Kidney (tissue), 14 donors: Measurements from ENCODE around the gene HINT3. TPM values are rescaled to one million over a fixed set of nuclear protein-coding genes. Genes with fewer than 3 reads are reported as not detected.

Experiments
- DNase-seq, 5 donors: peaks; one replicate each; pipeline ENCODE4 v3.0.0-alpha.2; 2013 to 2020
- FAIRE-seq: peaks from 2 replicates; lab custom pipeline; 2012; peaks lifted over from hg19 to GRCh38; lab: Jason Lieb, UNC
- H3K27ac ChIP-seq, 2 donors: one replicate each; pipeline ENCODE4 v1.7.0; 2013; ENCODE audit warnings: low read depth in 2 of 2, low read length in 2 of 2, inconsistent platforms in 1 of 2
- H3K27me3 ChIP-seq: one replicate; pipeline ENCODE4 v1.7.1; 2013; ENCODE audit warnings: low read length, inconsistent platforms; ENCODE audit not compliant: control insufficient read depth, insufficient read depth
- H3K36me3 ChIP-seq, 3 donors: one replicate each; pipeline versions ENCODE4 v1.7.0 to v1.7.1; 2013; ENCODE audit warnings: low read length in 3 of 3, control low read depth in 1 of 3, inconsistent platforms in 1 of 3; ENCODE audit not compliant: insufficient read depth in 3 of 3, control insufficient read depth in 2 of 3
- H3K4me1 ChIP-seq, 3 donors: one replicate each; pipeline versions ENCODE4 v1.7.0 to v1.7.1; 2013; ENCODE audit warnings: low read length in 3 of 3, inconsistent platforms in 1 of 3, low read depth in 1 of 3; ENCODE audit not compliant: control insufficient read depth in 2 of 3, insufficient read depth in 2 of 3
- H3K4me3 ChIP-seq, 3 donors: one replicate each; pipeline versions ENCODE4 v1.7.0 to v1.8.1; 2013; ENCODE audit warnings: low read length in 3 of 3, control low read depth in 1 of 3, inconsistent platforms in 1 of 3
- H3K9ac ChIP-seq, 3 donors: one replicate each; pipeline versions ENCODE4 v1.7.0 to v1.7.1; 2013; ENCODE audit warnings: low read length in 3 of 3, control low read depth in 1 of 3, inconsistent platforms in 1 of 3
- H3K9me3 ChIP-seq, 3 donors: one replicate each; pipeline versions ENCODE4 v1.7.0 to v1.7.1; 2013; ENCODE audit warnings: low read length in 3 of 3, control low read depth in 1 of 3, inconsistent platforms in 1 of 3; ENCODE audit not compliant: control insufficient read depth in 2 of 3, insufficient read depth in 1 of 3
- intact Hi-C: fragments of 100-400 bp; cut with DNase I; formaldehyde crosslinking; loops from one replicate; pipeline ENCODE4 v1.11.1; 2022
- polyA plus RNA-seq: library from polyadenylated mRNA; stranded (reverse); fragments of 350-450 nt; fragmentation: Illumina TruSeq; extraction: RNeasy Lipid Tissue Mini Kit (QIAGEN cat#74804); gene quantifications from one replicate; pipeline ENCODE4 v1.2.3, GENCODE V29; 2014; ENCODE audit warnings: low read depth, low replicate concordance; ENCODE audit not compliant: insufficient read depth
- total RNA-seq: library from RNA; stranded (reverse); fragmentation: NEBNext Ultra II Directional; extraction: Animal tissue kit (Norgen Biotek cat#: 25700); gene quantifications from one replicate; pipeline ENCODE4 v1.2.1, GENCODE V29; 2021
- TF ChIP-seq, protein P1 (sequence below): IDR thresholded peaks from 3 replicates; pipeline ENCODE4 v1.5.1; 2012; ENCODE audit warnings: mild to moderate bottlenecking, moderate library complexity, borderline replicate concordance; ENCODE audit not compliant: insufficient read depth; ENCODE audit errors: extremely low read depth
- donor health status: control.
- donor health status: control.
- donor health status: control.
- donor health status: control.
- donor health status: control.
- donor health status: DM: yes; HTN: yes; CAD: no.
- donor health status: Normal renal cell carcinoma (clear cell type).

The HINT3 gene
- total and polyA plus RNA-seq, 2 donors from 2014 or later: 18.9 to 21.4 TPM

DNA sequence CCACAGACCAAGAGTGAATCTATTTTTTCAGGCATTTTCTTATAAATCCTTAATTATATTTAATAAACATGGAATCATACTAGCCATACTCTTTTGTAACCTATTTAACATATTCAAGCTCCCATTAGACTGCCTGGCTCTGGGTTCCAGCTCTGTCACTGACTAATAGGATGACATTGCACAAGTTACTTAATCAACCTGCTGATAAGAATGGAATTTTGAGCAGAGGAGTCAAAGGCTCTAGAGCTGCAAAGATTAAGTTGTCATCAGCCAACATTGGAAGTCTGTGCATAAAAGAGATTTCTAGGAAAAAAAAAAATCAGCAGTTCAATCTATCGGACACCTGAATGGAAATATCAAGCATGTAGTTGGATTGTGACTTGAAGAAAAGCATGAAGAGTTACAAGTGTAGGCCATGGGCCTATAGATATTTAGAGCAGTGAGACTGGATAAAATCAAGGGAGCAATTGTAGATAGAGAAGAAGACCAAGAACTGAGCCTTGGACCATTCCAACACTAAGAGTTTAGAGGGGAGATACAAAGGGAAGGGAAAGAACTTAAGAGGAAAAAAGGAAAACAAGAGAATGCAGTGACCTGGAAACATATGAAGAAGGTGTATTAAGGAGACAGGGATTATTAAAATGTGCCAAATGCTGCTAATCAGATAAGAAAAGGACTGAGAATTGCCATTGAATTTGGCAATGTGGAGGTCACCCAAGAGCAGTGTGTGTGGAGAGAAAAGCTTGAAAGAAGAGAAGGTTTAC is 11.0 kb upstream of the HINT3 start:
- H3K9ac ChIP-seq: no peak overlapping the region
- intact Hi-C loops: no loop called here

DNA sequence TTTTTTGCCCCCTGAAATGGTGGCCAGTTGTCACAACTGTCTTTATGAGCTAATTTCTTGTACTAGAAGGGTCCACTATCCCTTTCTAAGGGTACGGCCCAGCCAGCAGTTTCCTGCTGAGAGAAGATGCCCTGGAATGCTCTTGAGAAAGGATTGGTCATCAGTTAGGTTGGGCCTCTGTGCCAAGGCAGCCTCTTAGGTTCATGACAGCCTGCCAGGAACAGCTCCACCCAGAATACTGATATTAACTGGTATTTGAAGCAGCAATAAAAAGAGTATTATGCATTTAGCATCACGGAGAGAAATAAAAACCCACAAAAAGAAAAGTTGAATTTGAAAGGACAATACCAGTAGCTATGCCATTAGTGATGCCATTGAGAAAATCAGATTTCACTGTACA is 9.0 kb upstream of the HINT3 start:
- no peak overlapping the region for H3K27ac ChIP-seq
- DNase-seq (no peak), FAIRE-seq (no peak)
- H3K27me3 ChIP-seq: no peaks in the 10 kb centered on the region
- H3K36me3 ChIP-seq: no peaks in the 10 kb centered on the region
- H3K4me1 ChIP-seq: no peaks in the 10 kb centered on the region
- TF ChIP-seq, protein P1, sequence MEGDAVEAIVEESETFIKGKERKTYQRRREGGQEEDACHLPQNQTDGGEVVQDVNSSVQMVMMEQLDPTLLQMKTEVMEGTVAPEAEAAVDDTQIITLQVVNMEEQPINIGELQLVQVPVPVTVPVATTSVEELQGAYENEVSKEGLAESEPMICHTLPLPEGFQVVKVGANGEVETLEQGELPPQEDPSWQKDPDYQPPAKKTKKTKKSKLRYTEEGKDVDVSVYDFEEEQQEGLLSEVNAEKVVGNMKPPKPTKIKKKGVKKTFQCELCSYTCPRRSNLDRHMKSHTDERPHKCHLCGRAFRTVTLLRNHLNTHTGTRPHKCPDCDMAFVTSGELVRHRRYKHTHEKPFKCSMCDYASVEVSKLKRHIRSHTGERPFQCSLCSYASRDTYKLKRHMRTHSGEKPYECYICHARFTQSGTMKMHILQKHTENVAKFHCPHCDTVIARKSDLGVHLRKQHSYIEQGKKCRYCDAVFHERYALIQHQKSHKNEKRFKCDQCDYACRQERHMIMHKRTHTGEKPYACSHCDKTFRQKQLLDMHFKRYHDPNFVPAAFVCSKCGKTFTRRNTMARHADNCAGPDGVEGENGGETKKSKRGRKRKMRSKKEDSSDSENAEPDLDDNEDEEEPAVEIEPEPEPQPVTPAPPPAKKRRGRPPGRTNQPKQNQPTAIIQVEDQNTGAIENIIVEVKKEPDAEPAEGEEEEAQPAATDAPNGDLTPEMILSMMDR: no peak
- intact Hi-C loops: no loop called here
- H3K9ac ChIP-seq: no peak overlapping the region
- no peak overlapping the region for H3K4me3 ChIP-seq
- no peaks in the 10 kb centered on the region for H3K9me3 ChIP-seq

More for the DNA sequence above, 11.0 kb upstream of the HINT3 start:
- Histone ChIP-seq H3K9me3 (no peaks in the 10 kb centered on the region), H3K27ac (peak overlapping the region in 1 of 2 donors; percentile 71), H3K27me3 (no peaks in the 10 kb centered on the region), H3K4me3 (no peak overlapping the region), H3K36me3 (no peaks in the 10 kb centered on the region), H3K4me1 (no peaks in the 10 kb centered on the region)
- FAIRE-seq (no peak), DNase-seq (no peak)
- TF ChIP-seq, protein P1: no peak

DNA sequence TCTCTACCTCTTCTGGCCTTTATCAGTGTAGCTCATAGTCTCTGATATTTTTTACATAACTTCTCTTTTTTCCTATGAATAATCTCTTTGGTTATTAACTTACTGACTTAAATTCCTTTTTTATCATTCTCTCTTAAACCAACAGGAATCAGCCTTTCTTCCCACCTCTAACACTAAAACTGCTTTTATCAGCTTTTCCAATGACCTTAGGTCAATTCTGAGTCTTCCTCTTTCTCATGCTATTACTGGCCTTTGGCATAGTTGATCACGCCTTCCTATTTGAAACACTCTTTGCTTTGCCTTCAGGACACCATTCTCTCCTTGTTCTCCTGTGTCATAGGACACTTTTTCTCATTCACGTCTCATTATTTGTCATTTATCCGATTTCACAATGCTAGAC is 8.1 kb upstream of the HINT3 start:
- Histone ChIP-seq H3K4me1 (no peaks in the 10 kb centered on the region), H3K9me3 (no peaks in the 10 kb centered on the region), H3K27ac (no peak overlapping the region), H3K36me3 (no peaks in the 10 kb centered on the region), H3K4me3 (no peak overlapping the region), H3K9ac (no peak overlapping the region), H3K27me3 (no peaks in the 10 kb centered on the region)
- intact Hi-C loops: no loop called here
- FAIRE-seq (no peak), DNase-seq (no peak)
- TF ChIP-seq, protein P1: no peak
